Right lobe of liver (tissue), 6 donors: ENCODE data around the gene ZNF714. TPM values are rescaled to one million over a fixed set of nuclear protein-coding genes. Genes with fewer than 3 reads are reported as not detected.

ENCODE experiments used
- ATAC-seq, 4 donors: fragments of 200-7000 bp; cut with Tn5 transposase; one replicate each; pipeline ENCODE4 v1.9.1; 2020; ENCODE audit warnings: mild to moderate bottlenecking in 4 of 4, moderate library complexity in 4 of 4
- DNase-seq, 3 donors: peaks; one replicate each; pipeline ENCODE4 v3.0.0-alpha.2; 2020
- H3K27ac ChIP-seq, 3 donors: fragments of 200-600 bp; one replicate each; pipeline ENCODE4 v1.8.0; 2022
- H3K27me3 ChIP-seq, 2 donors: fragments of 200-600 bp; one replicate each; pipeline ENCODE4 v1.8.0; 2022
- H3K36me3 ChIP-seq, 4 donors: fragments of 200-600 bp; sonication (generic) in 1 of 4; one replicate each; pipeline versions ENCODE4 v1.5.1 to v1.8.0; 2017 to 2022; ENCODE audit warnings: control low read depth in 1 of 4
- H3K4me1 ChIP-seq, 4 donors: fragments of 200-600 bp; sonication (generic) in 1 of 4; one replicate each; pipeline versions ENCODE4 v1.5.1 to v1.8.0; 2017 to 2022; ENCODE audit warnings: control low read depth in 1 of 4
- H3K4me3 ChIP-seq, 3 donors: fragments of 200-600 bp; one replicate each; pipeline ENCODE4 v1.8.0; 2022
- H3K9me3 ChIP-seq, 4 donors: fragments of 200-600 bp; sonication (generic) in 1 of 4; one replicate each; pipeline versions ENCODE4 v1.5.1 to v1.8.0; 2017 to 2022; ENCODE audit warnings: control low read depth in 1 of 4
- POLR2A ChIP-seq: fragments of 450-650 bp; IDR thresholded peaks from one replicate; pipeline ENCODE4 v1.6.1; 2017; ENCODE audit warnings: antibody characterized with exemption, mild to moderate bottlenecking
- WGBS: methylation state at CpG from one replicate; pipeline ENCODE4 v1.1.6; 2018; ENCODE audit warnings: low coverage, low lambda C conversion rate; ENCODE audit not compliant: insufficient coverage; ENCODE audit errors: missing lambda C conversion rate; 5-methylcytosine and 5-hydroxymethylcytosine counted together
- intact Hi-C, 2 donors: fragments of 100-400 bp; cut with DNase I; formaldehyde crosslinking; loops; one replicate each; pipeline versions ENCODE4 v1.11.2 to v1.14.1; 2022
- total RNA-seq, 6 experiments: library from RNA; depleted of rRNA in 2 of 6; stranded (reverse); fragments of >200 nt in 2 of 6; fragmentation: NEBNext Ultra II Directional in 3 of 6; extraction: Animal tissue kit (Norgen Biotek cat#: 25700) in 3 of 6; gene quantifications; one replicate each; pipeline versions ENCODE4 v1.1.0 to v1.2.4, GENCODE V29; 2016 to 2023
- TF ChIP-seq, protein P1 (sequence below), 4 donors: fragments of 200-600 bp in 3 of 4; fragments of 450-650 bp in 1 of 4; IDR thresholded peaks; one replicate each; pipeline versions ENCODE4 v1.5.1 to v1.8.0; 2016 to 2022; ENCODE audit warnings: antibody characterized with exemption in 4 of 4, mild to moderate bottlenecking in 2 of 4
- donor health status: DM: no; HTN: yes; CAD: no.
- donor health status: DM: no; HTN: no; CAD: no.
- donor health status: DM: no; HTN: no; CAD: no.
- donor health status: DM: no; HTN: yes; CAD: no.
- donor health status: DM: no; HTN: yes; CAD: no.

ZNF714 gene
- total RNA-seq, 6 experiments from 2014 or later: 0.43 to 1.1 (median 0.67) TPM

DNA sequence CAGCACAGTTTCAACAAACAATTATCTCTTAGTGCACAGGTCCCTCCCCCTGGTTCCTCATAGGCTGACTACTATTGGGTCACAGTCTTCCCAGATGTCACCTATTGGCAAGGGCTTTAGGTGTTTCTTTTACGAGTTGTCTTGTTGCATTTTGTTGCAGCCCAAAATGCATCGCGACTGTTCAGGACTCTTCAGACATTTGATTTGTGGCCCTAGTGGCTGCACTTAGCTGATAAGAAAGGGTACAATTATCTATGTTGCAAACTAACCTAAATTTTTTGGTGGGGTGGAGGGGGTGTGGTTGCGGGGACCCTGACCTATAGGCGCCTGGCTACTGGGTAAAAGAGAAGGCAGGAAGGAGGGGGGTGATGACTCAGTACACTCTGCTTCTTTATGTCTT, 29.1 kb upstream of the ZNF714 start:
- Histone ChIP-seq H3K4me1 (no peaks in the 10 kb centered on the region), H3K36me3 (peaks cover 0 to 12% (median 5%) of the 10 kb centered on the region in 4 donors), H3K27ac (no peak overlapping the region), H3K9me3 (peaks cover 0 to 17% (median 2%) of the 10 kb centered on the region in 4 donors), H3K4me3 (no peak overlapping the region), H3K27me3 (no peaks in the 10 kb centered on the region)
- WGBS: 87% methylated on average over 4 of the region's 5 CpGs
- no peak for TF ChIP-seq POLR2A
- TF ChIP-seq, protein P1, sequence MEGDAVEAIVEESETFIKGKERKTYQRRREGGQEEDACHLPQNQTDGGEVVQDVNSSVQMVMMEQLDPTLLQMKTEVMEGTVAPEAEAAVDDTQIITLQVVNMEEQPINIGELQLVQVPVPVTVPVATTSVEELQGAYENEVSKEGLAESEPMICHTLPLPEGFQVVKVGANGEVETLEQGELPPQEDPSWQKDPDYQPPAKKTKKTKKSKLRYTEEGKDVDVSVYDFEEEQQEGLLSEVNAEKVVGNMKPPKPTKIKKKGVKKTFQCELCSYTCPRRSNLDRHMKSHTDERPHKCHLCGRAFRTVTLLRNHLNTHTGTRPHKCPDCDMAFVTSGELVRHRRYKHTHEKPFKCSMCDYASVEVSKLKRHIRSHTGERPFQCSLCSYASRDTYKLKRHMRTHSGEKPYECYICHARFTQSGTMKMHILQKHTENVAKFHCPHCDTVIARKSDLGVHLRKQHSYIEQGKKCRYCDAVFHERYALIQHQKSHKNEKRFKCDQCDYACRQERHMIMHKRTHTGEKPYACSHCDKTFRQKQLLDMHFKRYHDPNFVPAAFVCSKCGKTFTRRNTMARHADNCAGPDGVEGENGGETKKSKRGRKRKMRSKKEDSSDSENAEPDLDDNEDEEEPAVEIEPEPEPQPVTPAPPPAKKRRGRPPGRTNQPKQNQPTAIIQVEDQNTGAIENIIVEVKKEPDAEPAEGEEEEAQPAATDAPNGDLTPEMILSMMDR (IDR thresholded peaks at IDR 0.05): no peak
- intact Hi-C loops: no loop called here
- DNase-seq (no peak), ATAC-seq (no peak)

DNA sequence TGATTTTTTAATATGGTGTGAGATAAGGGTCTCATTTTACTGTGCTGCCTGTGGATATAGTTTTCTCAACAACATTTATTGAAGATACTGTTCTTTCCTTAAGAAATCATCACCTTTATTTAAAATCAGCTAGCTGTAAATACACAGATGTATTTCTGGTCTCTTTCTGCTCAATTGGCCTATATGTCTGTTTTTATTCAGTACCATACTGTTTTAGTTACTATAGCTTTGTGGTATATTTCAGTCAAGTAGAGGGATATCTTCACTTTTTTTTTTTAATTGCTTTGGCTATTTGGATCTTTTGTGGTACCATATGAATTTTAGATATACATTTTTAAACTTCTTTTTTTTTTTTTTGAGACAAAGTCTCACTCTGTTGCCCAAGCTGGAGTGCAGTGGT, 16.7 kb upstream of the ZNF714 start:
- intact Hi-C loops: no loop called here
- H3K27ac ChIP-seq: no peak overlapping the region
- H3K4me3 ChIP-seq: no peak overlapping the region
- peaks cover 0 to 10% (median 2%) of the 10 kb centered on the region in 4 donors for H3K9me3 ChIP-seq
- H3K27me3 ChIP-seq: no peaks in the 10 kb centered on the region
- no peak for DNase-seq
- no peaks in the 10 kb centered on the region for H3K36me3 ChIP-seq
- no peaks in the 10 kb centered on the region for H3K4me1 ChIP-seq
- ATAC-seq: no peak
- no peak for TF ChIP-seq POLR2A
- TF ChIP-seq, protein P1 (IDR thresholded peaks at IDR 0.05): no peak

DNA sequence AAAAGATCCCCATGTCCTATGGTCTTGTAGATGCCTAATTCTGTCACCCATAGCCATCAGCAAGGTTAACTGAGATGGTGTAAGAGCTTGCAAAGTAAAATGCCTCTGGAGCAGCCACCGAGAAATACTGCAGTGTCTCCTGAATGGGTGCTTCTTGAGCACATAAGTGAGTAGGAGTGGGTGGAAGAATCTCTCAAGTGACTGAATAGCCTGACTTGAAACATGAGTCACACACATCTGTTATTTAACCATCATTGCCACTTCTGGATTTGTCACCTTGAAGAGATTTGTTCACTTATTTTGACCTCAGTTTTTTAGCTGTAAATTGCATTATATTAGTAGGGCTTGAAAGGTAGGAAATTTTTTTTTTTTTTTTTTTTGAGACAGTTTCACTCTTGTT, 2.3 kb downstream of the ZNF714 start:
- Histone ChIP-seq H3K4me3 (no peak overlapping the region), H3K27me3 (no peaks in the 10 kb centered on the region), H3K4me1 (no peaks in the 10 kb centered on the region), H3K27ac (no peak overlapping the region), H3K36me3 (no peaks in the 10 kb centered on the region), H3K9me3 (no peaks in the 10 kb centered on the region)
- 83% methylated on average over 1 of the region's 1 CpG for WGBS
- no peak for ATAC-seq
- no peak for DNase-seq
- intact Hi-C loops: no loop called here
- TF ChIP-seq, protein P1 (IDR thresholded peaks at IDR 0.05): no peak
- TF ChIP-seq POLR2A: no peak

DNA sequence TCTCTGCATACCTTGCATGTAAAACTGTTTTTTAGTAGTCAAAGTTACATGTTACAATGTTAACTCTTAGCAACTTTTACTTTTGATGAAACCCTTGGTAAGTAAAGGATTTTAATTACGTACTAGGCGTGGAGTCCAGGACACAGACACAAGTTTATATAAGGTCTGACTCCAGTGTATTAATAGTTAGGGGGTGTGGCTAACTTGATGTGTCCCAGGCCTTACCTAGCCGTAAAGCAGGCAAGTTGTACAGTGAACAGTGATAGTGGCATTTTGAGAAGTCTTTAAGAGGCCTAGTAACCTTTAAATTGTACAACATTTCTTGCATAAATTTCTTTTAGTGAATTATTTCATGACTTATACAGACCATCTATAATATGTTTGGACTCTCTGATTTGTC, 5.9 kb downstream of the ZNF714 start:
- no peaks in the 10 kb centered on the region for H3K4me1 ChIP-seq
- H3K4me3 ChIP-seq: no peak overlapping the region
- 62% methylated on average over 3 of the region's 3 CpGs for WGBS
- no peak for DNase-seq
- H3K27ac ChIP-seq: no peak overlapping the region
- ATAC-seq: no peak
- H3K27me3 ChIP-seq: no peaks in the 10 kb centered on the region
- no peaks in the 10 kb centered on the region for H3K36me3 ChIP-seq
- H3K9me3 ChIP-seq: no peaks in the 10 kb centered on the region
- no peak for TF ChIP-seq POLR2A
- intact Hi-C loops: no loop called here

DNA sequence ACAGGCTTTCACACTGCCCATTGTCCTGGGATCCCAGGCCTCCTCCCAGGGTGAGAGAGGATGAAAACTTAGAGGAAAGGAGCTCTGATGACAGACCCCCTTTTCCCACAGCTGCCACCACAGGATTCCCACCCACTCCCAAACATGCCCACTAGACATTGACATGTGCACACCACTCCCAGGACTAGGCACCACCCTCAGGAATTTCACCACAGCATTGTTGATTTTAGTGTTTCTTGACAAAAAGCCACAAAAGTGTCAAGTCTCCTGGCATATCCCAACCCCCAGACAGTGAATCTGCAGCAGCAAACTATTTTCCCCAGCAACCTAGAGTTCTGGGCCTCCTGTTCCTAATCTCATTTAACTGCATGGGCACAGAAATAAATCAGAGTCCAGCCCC, 10.1 kb downstream of the ZNF714 start:
- H3K27ac ChIP-seq: no peak overlapping the region
- no peaks in the 10 kb centered on the region for H3K4me1 ChIP-seq
- TF ChIP-seq, protein P1 (IDR thresholded peaks at IDR 0.05): no peak
- TF ChIP-seq POLR2A: no peak
- H3K9me3 ChIP-seq: no peaks in the 10 kb centered on the region
- H3K36me3 ChIP-seq: no peaks in the 10 kb centered on the region
- no peak for DNase-seq
- no peaks in the 10 kb centered on the region for H3K27me3 ChIP-seq
- intact Hi-C loops: no loop called here
- ATAC-seq: no peak
- H3K4me3 ChIP-seq: no peak overlapping the region
